ENCODE measurements around the gene ANHX. TPM values are rescaled to one million over a fixed set of nuclear protein-coding genes. Genes with fewer than 3 reads are reported as not detected.

The ANHX gene
- total RNA-seq (2022; extraction: Qiagen RNA extraction; ENCODE audit: low read depth): not detected in 5 replicates

GRCh38 chr12:133235401-133236112 lies at the start of gene ANHX:
Gene ANHX, minus strand, starts transcription at chr12:133235877. Its CDS starts 1,521 bp downstream, at chr12:133234356.

DNA sequence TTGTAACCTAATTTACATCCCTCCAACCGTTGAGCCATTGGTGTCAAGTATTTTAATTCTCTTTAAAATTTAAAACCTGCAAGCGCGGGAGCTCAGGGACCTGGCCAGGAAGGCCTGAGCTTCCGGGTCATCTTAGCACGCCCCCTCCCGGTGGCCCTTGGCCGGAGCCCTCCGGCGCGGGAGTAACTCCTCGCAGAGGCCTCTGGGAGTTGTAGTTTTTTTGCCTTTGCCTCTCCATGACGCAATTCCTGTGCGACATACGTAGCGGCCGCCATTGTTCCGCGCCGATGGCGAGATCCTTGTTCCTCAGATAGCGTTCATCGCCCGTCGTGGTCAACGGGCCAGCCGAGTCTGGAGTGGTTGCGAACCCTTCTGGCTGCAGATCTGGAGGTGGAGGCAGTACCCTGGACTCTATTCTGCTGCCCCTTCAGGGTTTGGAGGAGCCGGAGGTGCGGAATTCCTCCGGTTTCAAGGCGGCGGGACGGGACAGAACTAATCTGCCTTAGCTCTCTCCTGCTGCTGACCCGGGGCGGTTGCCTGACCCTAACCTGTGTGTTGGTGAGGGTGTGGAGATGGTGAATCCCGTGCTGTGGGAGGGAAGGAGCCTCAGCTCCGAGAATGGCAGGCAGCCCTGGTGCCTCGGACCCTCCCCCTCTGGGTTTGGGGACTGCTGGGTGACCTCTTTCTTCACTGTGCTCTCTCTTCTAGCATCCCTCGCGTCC lies 54.3 kb downstream of the ANHX start, which contains the start of gene ZNF268:
ZNF268 (plus strand) TSS at position 258 of the 722 bp plus-strand sequence. CDS start 503 bp downstream, outside the sequence.

Other genes with a start within 250 kb of the ANHX start
- gene ZNF26, start 249.5 kb downstream of the ANHX start, total RNA-seq (2022; extraction: Qiagen RNA extraction; ENCODE audit: low read depth): 7.0 to 11.3 TPM (median 8.5 TPM) in 5 replicates
- gene ZNF84, start 198.4 kb downstream of the ANHX start, total RNA-seq (2022; extraction: Qiagen RNA extraction; ENCODE audit: low read depth): 10.7 to 15.8 TPM (median 13.4 TPM) in 5 replicates
- gene ZNF140, start 155.0 kb downstream of the ANHX start, total RNA-seq (2022; extraction: Qiagen RNA extraction; ENCODE audit: low read depth): 8.7 to 10.2 TPM (median 9.2 TPM) in 5 replicates
- 0.21 to 0.44 TPM (median 0.42 TPM) in 5 replicates for gene ZNF891, start 105.6 kb downstream of the ANHX start, total RNA-seq (2022; extraction: Qiagen RNA extraction; ENCODE audit: low read depth)
- gene ZNF10, start 105.2 kb downstream of the ANHX start, total RNA-seq (2022; extraction: Qiagen RNA extraction; ENCODE audit: low read depth): 0.81 to 2.2 TPM (median 1.0 TPM) in 5 replicates
- 9.2 to 17.8 TPM (median 10.1 TPM) in 5 replicates for gene ZNF268, start 54.4 kb downstream of the ANHX start, total RNA-seq (2022; extraction: Qiagen RNA extraction; ENCODE audit: low read depth)